Measurements from ENCODE around the gene TACR1.

Gene TACR1

GRCh38 chr2:75090770-75091515 lies 108.4 kb downstream of the TACR1 start:
- Histone ChIP-seq H3K36me3 (ENCODE audit: control insufficient read depth, insufficient read depth, low read length) (no peaks in the 10 kb centered on the region), H3K4me1 (ENCODE audit: control insufficient read depth, insufficient read depth, low read length) (no peaks in the 10 kb centered on the region), H3K27ac (ENCODE audit: low read depth, low read length) (no peak overlapping the region), H3K9me3 (ENCODE audit: control insufficient read depth, insufficient read depth, low read length) (no peaks in the 10 kb centered on the region), H3K9ac (ENCODE audit: low read depth, low read length) (no peak overlapping the region), H3K4me3 (ENCODE audit: low read depth, low read length) (no peak overlapping the region), H3K27me3 (ENCODE audit: control insufficient read depth, insufficient read depth, low read length) (no peaks in the 10 kb centered on the region)

DNA sequence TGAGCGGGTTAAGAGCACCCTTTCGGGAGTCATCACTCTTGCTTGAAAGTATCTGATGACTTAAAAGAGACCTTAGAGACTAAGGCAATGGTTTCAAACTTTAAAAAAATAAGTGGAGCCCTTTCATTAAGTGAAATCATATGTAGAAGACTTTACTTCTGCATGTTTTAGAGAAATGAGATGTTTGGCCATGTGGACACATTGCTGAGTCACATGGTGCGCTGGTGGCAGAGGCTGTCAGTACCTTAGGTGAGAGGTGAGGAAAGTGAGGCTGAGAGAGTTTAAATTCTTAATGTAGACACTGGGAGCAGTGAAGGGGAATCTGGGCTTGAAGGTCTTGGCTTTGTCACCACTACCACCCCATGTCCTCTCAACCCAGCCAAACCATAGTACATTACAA lies 109.8 kb downstream of the TACR1 start:
- Histone ChIP-seq H3K27me3 (ENCODE audit: control insufficient read depth, insufficient read depth, low read length) (no peaks in the 10 kb centered on the region), H3K36me3 (ENCODE audit: control insufficient read depth, insufficient read depth, low read length) (no peaks in the 10 kb centered on the region), H3K9me3 (ENCODE audit: control insufficient read depth, insufficient read depth, low read length) (no peaks in the 10 kb centered on the region), H3K4me1 (ENCODE audit: control insufficient read depth, insufficient read depth, low read length) (no peaks in the 10 kb centered on the region), H3K4me3 (ENCODE audit: low read depth, low read length) (no peak overlapping the region), H3K9ac (ENCODE audit: low read depth, low read length) (no peak overlapping the region), H3K27ac (ENCODE audit: low read depth, low read length) (no peak overlapping the region)

DNA sequence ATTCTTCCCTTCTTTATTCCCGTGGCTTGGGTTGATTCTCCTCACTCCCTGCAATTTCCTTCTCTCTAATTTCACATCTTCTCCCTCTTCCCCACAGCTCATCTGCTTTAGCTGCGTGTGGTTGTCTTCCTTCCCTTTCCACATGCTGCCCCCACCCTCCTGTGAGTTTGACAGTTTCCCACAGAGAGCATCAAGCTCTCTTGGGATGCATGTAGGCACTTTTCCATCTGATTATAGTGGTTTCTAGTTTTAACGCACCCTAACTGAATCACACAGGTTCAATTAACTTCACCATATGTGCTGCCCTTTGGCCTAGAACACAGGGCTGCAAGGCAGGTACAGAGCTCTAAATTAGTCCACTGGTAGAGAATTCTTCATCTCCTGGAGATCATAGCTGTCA lies 110.5 kb downstream of the TACR1 start:
- H3K27ac ChIP-seq (ENCODE audit: low read depth, low read length) = no peak overlapping the region
- H3K4me3 ChIP-seq (ENCODE audit: low read depth, low read length) = no peak overlapping the region
- no peaks in the 10 kb centered on the region for H3K9me3 ChIP-seq (ENCODE audit: control insufficient read depth, insufficient read depth, low read length)
- no peaks in the 10 kb centered on the region for H3K36me3 ChIP-seq (ENCODE audit: control insufficient read depth, insufficient read depth, low read length)
- H3K4me1 ChIP-seq (ENCODE audit: control insufficient read depth, insufficient read depth, low read length) = no peaks in the 10 kb centered on the region
- no peak overlapping the region for H3K9ac ChIP-seq (ENCODE audit: low read depth, low read length)
- no peaks in the 10 kb centered on the region for H3K27me3 ChIP-seq (ENCODE audit: control insufficient read depth, insufficient read depth, low read length)

DNA sequence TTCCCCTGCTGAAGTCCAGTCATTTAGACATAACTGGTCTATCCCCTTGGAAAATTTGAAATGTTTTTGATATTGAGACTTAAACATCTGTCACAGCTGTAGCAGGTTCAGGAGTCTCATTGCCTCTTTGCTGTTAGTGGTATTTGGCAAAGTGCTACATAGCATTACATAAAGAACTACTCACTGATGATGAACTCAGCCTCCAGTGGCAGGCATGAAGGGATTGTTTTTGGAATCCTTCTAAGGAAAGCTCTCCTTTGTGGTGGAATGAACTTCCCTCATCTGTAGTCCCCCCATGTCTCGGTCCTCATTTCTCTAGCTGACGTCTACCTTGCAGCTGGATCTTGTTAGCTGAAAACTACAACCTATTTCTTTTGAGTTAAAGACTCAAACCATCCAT lies 111.6 kb downstream of the TACR1 start:
- no peaks in the 10 kb centered on the region for H3K27me3 ChIP-seq (ENCODE audit: control insufficient read depth, insufficient read depth, low read length)

DNA sequence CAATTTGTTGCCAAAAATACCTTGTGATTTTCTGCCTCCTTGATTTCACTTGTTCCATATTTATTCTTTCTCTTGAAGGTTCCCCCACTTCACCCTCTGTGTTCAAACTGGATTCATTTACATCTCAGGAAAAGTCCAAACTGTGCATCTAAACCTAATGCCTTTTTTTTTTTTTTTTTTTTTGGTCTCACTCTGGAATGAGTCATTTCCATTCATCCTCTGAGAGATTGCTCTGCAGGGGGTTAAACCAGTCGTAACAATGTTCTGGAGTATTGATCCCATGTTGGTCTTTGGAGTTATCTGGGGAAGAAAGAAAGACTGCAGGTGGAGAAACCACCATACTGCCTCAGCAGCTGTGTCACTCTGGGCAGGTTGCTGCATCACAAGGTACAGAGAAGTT lies 119.7 kb downstream of the TACR1 start:
- H3K4me3 ChIP-seq (ENCODE audit: low read depth, low read length) = no peak overlapping the region
- H3K9me3 ChIP-seq (ENCODE audit: control insufficient read depth, insufficient read depth, low read length) = no peaks in the 10 kb centered on the region

More for the DNA sequence above, 111.6 kb downstream of the TACR1 start:
- H3K9me3 ChIP-seq (ENCODE audit: control insufficient read depth, insufficient read depth, low read length) = no peaks in the 10 kb centered on the region
- no peak overlapping the region for H3K4me3 ChIP-seq (ENCODE audit: low read depth, low read length)
- H3K4me1 ChIP-seq (ENCODE audit: control insufficient read depth, insufficient read depth, low read length) = no peaks in the 10 kb centered on the region
- H3K36me3 ChIP-seq (ENCODE audit: control insufficient read depth, insufficient read depth, low read length) = no peaks in the 10 kb centered on the region
- no peak overlapping the region for H3K27ac ChIP-seq (ENCODE audit: low read depth, low read length)
- H3K9ac ChIP-seq (ENCODE audit: low read depth, low read length) = peak overlapping the region; percentile 12; the same call in 1 of the 2 replicates

GRCh38 chr2:75077909-75078308 lies 121.4 kb downstream of the TACR1 start:
- Histone ChIP-seq H3K36me3 (ENCODE audit: control insufficient read depth, insufficient read depth, low read length) (no peaks in the 10 kb centered on the region), H3K4me3 (ENCODE audit: low read depth, low read length) (no peak overlapping the region), H3K4me1 (ENCODE audit: control insufficient read depth, insufficient read depth, low read length) (peaks cover 8% of the 10 kb centered on the region), H3K27me3 (ENCODE audit: control insufficient read depth, insufficient read depth, low read length) (no peaks in the 10 kb centered on the region), H3K9me3 (ENCODE audit: control insufficient read depth, insufficient read depth, low read length) (no peaks in the 10 kb centered on the region), H3K9ac (ENCODE audit: low read depth, low read length) (no peak overlapping the region), H3K27ac (ENCODE audit: low read depth, low read length) (no peak overlapping the region)

More for the DNA sequence above, 119.7 kb downstream of the TACR1 start:
- H3K36me3 ChIP-seq (ENCODE audit: control insufficient read depth, insufficient read depth, low read length) = no peaks in the 10 kb centered on the region
- no peaks in the 10 kb centered on the region for H3K27me3 ChIP-seq (ENCODE audit: control insufficient read depth, insufficient read depth, low read length)
- no peak overlapping the region for H3K9ac ChIP-seq (ENCODE audit: low read depth, low read length)
- H3K27ac ChIP-seq (ENCODE audit: low read depth, low read length) = no peak overlapping the region
- peaks cover 8% of the 10 kb centered on the region for H3K4me1 ChIP-seq (ENCODE audit: control insufficient read depth, insufficient read depth, low read length)

GRCh38 chr2:75076088-75076487 lies 123.2 kb downstream of the TACR1 start:
- peaks cover 8% of the 10 kb centered on the region for H3K4me1 ChIP-seq (ENCODE audit: control insufficient read depth, insufficient read depth, low read length)
- no peaks in the 10 kb centered on the region for H3K27me3 ChIP-seq (ENCODE audit: control insufficient read depth, insufficient read depth, low read length)
- H3K9ac ChIP-seq (ENCODE audit: low read depth, low read length) = no peak overlapping the region
- H3K36me3 ChIP-seq (ENCODE audit: control insufficient read depth, insufficient read depth, low read length) = no peaks in the 10 kb centered on the region
- no peaks in the 10 kb centered on the region for H3K9me3 ChIP-seq (ENCODE audit: control insufficient read depth, insufficient read depth, low read length)
- no peak overlapping the region for H3K27ac ChIP-seq (ENCODE audit: low read depth, low read length)
- no peak overlapping the region for H3K4me3 ChIP-seq (ENCODE audit: low read depth, low read length)

DNA sequence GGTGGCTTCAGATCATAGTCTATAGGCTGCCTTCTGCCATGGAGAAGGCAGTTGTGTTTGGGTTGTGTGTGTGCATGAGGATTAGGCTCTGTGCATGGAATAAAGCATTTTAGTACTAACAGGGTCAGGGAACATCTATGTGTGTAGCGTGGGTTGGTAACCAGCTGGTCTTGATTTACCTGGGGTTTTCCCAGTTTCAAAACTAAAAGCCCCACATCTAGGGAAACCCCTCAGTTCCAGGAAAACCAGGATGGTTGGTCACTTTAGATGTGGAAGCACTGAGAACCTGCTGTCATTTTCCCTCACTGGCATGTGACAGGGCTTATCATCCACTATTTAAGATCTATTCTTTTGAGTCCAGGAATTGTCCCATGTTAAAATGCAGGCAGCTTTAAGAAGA lies 124.6 kb downstream of the TACR1 start:
- H3K4me3 ChIP-seq (ENCODE audit: low read depth, low read length) = no peak overlapping the region
- H3K27ac ChIP-seq (ENCODE audit: low read depth, low read length) = no peak overlapping the region
- H3K36me3 ChIP-seq (ENCODE audit: control insufficient read depth, insufficient read depth, low read length) = no peaks in the 10 kb centered on the region
- H3K4me1 ChIP-seq (ENCODE audit: control insufficient read depth, insufficient read depth, low read length) = peaks cover 2% of the 10 kb centered on the region; the same call in 1 of the 2 replicates
- H3K27me3 ChIP-seq (ENCODE audit: control insufficient read depth, insufficient read depth, low read length) = no peaks in the 10 kb centered on the region
- H3K9me3 ChIP-seq (ENCODE audit: control insufficient read depth, insufficient read depth, low read length) = no peaks in the 10 kb centered on the region
- H3K9ac ChIP-seq (ENCODE audit: low read depth, low read length) = no peak overlapping the region

DNA sequence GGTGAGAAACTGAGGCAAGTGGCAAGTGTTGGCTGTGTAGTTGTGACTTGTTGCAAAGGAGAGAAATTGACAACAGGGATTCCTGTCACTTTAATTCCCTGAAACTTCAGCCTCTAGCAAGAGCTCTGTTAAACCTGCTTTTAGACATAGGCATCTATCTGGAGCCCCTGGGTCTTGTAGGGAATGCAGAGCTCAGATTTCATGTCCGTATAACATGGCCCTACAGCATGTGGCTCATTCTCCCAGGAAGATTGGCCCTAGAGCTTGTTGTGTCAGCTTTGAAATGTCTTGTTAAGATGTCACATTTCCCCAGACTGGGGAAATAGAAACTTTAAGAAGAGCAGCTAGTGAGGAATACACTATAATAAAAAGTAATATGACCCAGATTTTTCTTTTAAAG lies 125.1 kb downstream of the TACR1 start:
- no peaks in the 10 kb centered on the region for H3K4me1 ChIP-seq (ENCODE audit: control insufficient read depth, insufficient read depth, low read length)

DNA sequence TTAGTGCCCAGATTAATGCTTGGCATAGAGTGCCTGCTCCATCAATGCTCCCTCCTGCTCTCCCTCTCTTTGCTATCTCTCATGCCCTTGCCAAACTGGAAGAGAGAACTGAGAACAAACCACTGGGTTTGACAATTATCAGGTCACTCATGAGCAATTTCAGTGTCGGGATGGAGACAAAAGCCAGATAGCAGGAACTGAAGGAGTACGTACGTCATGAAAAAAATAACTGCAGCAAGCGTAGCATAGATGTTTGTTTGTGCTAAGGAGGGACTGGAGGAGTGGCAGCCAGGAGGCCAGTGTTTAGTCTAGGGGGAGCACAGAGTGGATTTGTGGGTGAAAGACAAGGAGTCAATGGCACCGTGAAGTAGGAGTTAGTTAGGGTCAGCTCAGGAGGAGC lies 127.6 kb downstream of the TACR1 start:
- Histone ChIP-seq H3K9me3 (ENCODE audit: control insufficient read depth, insufficient read depth, low read length) (no peaks in the 10 kb centered on the region), H3K27me3 (ENCODE audit: control insufficient read depth, insufficient read depth, low read length) (no peaks in the 10 kb centered on the region), H3K27ac (ENCODE audit: low read depth, low read length) (no peak overlapping the region), H3K9ac (ENCODE audit: low read depth, low read length) (no peak overlapping the region), H3K4me3 (ENCODE audit: low read depth, low read length) (no peak overlapping the region), H3K4me1 (ENCODE audit: control insufficient read depth, insufficient read depth, low read length) (no peaks in the 10 kb centered on the region), H3K36me3 (ENCODE audit: control insufficient read depth, insufficient read depth, low read length) (no peaks in the 10 kb centered on the region)

More for the DNA sequence above, 125.1 kb downstream of the TACR1 start:
- H3K4me3 ChIP-seq (ENCODE audit: low read depth, low read length) = no peak overlapping the region
- no peaks in the 10 kb centered on the region for H3K9me3 ChIP-seq (ENCODE audit: control insufficient read depth, insufficient read depth, low read length)
- no peak overlapping the region for H3K27ac ChIP-seq (ENCODE audit: low read depth, low read length)
- H3K9ac ChIP-seq (ENCODE audit: low read depth, low read length) = no peak overlapping the region
- no peaks in the 10 kb centered on the region for H3K27me3 ChIP-seq (ENCODE audit: control insufficient read depth, insufficient read depth, low read length)
- no peaks in the 10 kb centered on the region for H3K36me3 ChIP-seq (ENCODE audit: control insufficient read depth, insufficient read depth, low read length)

DNA sequence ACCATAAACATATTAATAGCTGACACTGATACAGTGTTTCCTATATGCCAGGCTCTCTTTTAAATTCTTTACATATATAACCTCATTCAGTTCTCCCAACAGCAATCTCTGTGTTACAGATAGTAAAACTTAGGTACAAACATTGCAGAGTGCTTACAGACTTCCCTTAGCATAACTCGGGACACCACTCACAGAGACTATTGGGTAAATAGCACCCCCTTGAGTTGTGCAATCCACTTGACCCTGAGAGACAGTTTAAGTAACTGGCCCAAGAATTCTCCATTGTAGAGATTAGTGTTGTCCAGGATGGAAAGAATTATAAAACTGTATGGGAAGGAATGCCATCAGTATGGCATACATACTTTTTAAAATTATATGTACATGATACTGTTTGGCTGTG lies 130.8 kb downstream of the TACR1 start:
- Histone ChIP-seq H3K4me1 (ENCODE audit: control insufficient read depth, insufficient read depth, low read length) (no peaks in the 10 kb centered on the region), H3K9ac (ENCODE audit: low read depth, low read length) (no peak overlapping the region), H3K36me3 (ENCODE audit: control insufficient read depth, insufficient read depth, low read length) (no peaks in the 10 kb centered on the region), H3K27ac (ENCODE audit: low read depth, low read length) (no peak overlapping the region), H3K9me3 (ENCODE audit: control insufficient read depth, insufficient read depth, low read length) (no peaks in the 10 kb centered on the region), H3K27me3 (ENCODE audit: control insufficient read depth, insufficient read depth, low read length) (no peaks in the 10 kb centered on the region), H3K4me3 (ENCODE audit: low read depth, low read length) (no peak overlapping the region)

All from HUES48 (cell line).